ENCODE data around the gene MBD3L2B. TPM values are rescaled to one million over a fixed set of nuclear protein-coding genes. Genes with fewer than 3 reads are reported as not detected.

The MBD3L2B gene
- total RNA-seq, 4 donors from 2014 or later: not detected

DNA sequence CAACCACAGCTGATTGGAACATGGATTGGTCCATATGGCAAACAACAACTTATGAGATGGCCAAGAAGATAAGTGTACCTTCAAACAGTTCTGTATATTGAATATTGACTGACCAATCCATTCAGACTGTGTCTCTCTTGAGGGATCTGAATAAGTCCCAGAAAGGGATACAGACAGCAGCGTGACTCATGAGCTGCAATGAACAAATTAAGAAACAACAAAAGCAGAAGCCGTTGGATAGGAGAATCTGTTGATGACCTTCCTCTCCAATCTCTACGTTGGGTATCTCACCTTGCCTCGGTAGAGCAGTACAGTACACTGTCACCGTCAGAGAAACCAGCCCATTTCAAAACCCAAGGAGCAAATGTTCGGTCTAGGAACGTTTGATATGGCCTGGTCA lies 21.3 kb downstream of the MBD3L2B start:
- Histone ChIP-seq H3K9me3 (no peaks in the 10 kb centered on the region), H3K36me3 (no peaks in the 10 kb centered on the region), H3K4me1 (no peaks in the 10 kb centered on the region), H3K27ac (no peak overlapping the region), H3K27me3 (no peaks in the 10 kb centered on the region), H3K4me3 (no peak overlapping the region)
- intact Hi-C loops (cut with DNase I; ENCODE audit: low total_unique reads): no loop called here
- no peak for TF ChIP-seq CTCF (IDR thresholded peaks at IDR 0.05)
- no peak for TF ChIP-seq POLR2A (IDR thresholded peaks at IDR 0.05)
- DNase-seq: no peak

GRCh38 chr19:6997679-6998445 lies 23.4 kb downstream of the MBD3L2B start:
- Histone ChIP-seq H3K27ac (no peak overlapping the region), H3K4me1 (no peaks in the 10 kb centered on the region)
- no peak for TF ChIP-seq CTCF (IDR thresholded peaks at IDR 0.05)
- no peak for TF ChIP-seq POLR2A (IDR thresholded peaks at IDR 0.05)

GRCh38 chr19:6996810-6997209 lies 24.4 kb downstream of the MBD3L2B start:
- Histone ChIP-seq H3K9me3 (no peaks in the 10 kb centered on the region), H3K4me3 (no peak overlapping the region), H3K27ac (no peak overlapping the region), H3K27me3 (peaks cover 0 to 5% of the 10 kb centered on the region in 2 donors), H3K4me1 (no peaks in the 10 kb centered on the region), H3K36me3 (no peaks in the 10 kb centered on the region)
- no peak for DNase-seq
- intact Hi-C loops (cut with DNase I; ENCODE audit: low total_unique reads): no loop called here
- no peak for TF ChIP-seq POLR2A (IDR thresholded peaks at IDR 0.05)
- no peak for TF ChIP-seq CTCF (IDR thresholded peaks at IDR 0.05)

More at GRCh38 chr19:6997679-6998445, 23.4 kb downstream of the MBD3L2B start:
- DNase-seq: no peak
- intact Hi-C loops (cut with DNase I; ENCODE audit: low total_unique reads): no loop called here
- no peaks in the 10 kb centered on the region for H3K9me3 ChIP-seq
- H3K36me3 ChIP-seq: no peaks in the 10 kb centered on the region
- no peak overlapping the region for H3K4me3 ChIP-seq
- H3K27me3 ChIP-seq: no peaks in the 10 kb centered on the region

DNA sequence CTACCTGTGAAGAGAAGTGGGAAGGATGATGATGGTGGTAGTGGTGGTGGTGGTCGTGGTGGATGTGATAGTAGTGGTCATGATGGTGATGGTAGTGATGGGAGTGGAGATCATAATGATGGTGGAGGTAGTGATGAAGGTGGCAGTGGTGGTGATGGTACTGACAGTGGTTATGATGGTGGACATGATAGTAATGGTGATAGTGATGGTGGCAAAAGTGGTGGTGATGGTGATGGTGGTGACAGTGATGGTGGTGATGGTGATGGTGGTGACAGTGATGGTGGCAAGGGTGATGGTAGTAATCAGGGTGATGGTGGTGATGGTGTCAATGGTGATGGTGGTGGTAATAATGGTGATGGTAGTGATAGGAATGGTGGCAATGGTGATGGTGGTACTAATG lies 26.2 kb downstream of the MBD3L2B start:
- Histone ChIP-seq H3K36me3 (no peaks in the 10 kb centered on the region), H3K9me3 (no peaks in the 10 kb centered on the region), H3K27ac (no peak overlapping the region), H3K4me3 (no peak overlapping the region), H3K27me3 (peaks cover 0 to 5% of the 10 kb centered on the region in 2 donors), H3K4me1 (no peaks in the 10 kb centered on the region)
- intact Hi-C loops (cut with DNase I; ENCODE audit: low total_unique reads): no loop called here
- TF ChIP-seq POLR2A (IDR thresholded peaks at IDR 0.05): no peak
- TF ChIP-seq CTCF (IDR thresholded peaks at IDR 0.05): no peak
- DNase-seq: no peak

DNA sequence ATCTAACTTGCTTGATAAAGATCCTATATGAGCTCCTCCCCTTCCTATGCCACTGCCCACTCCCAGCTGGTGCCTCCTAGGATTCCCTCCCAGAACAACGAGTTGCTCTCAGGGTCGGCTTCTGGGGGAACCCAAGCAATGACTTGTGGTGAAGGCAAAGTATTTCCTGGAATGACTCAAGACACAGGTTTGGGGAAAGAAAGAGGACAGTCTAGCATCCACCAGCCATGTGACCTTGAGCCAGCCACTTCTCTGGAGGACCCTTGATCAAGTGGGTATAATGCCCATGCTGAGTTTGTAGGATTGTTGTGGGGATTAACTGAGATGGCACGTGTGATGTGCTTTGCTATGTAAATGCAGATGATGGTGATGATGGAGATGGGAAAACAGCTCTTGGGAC lies 33.0 kb downstream of the MBD3L2B start:
- Histone ChIP-seq H3K9me3 (no peaks in the 10 kb centered on the region), H3K27ac (no peak overlapping the region), H3K27me3 (peaks cover 0 to 5% of the 10 kb centered on the region in 2 donors), H3K36me3 (no peaks in the 10 kb centered on the region), H3K4me3 (no peak overlapping the region), H3K4me1 (no peaks in the 10 kb centered on the region)
- no peak for DNase-seq
- intact Hi-C loops (cut with DNase I; ENCODE audit: low total_unique reads): no loop called here
- TF ChIP-seq POLR2A (IDR thresholded peaks at IDR 0.05): no peak
- no peak for TF ChIP-seq CTCF (IDR thresholded peaks at IDR 0.05)
